MV-4-11 (cell line): ENCODE measurements around the gene VAV2.
"Not testable (repeated sequence)": the region's sequence is repeated elsewhere in the genome, so short reads cannot be mapped to it uniquely, and the experiment has no call there.

Experiments
- DNase-seq: peaks from one replicate; lab custom pipeline; 2025; lab: John Stamatoyannopoulos, UW

VAV2 gene

GRCh38 chr9:133996531-133997520 is 4.7 kb upstream of the VAV2 start:
- DNase-seq, result no peak

GRCh38 chr9:133995012-133995896 is 3.1 kb upstream of the VAV2 start:
- no peak for DNase-seq

- DNase-seq, result peak; percentile 46
Observed at GRCh38 chr9:133994353-133995011, 2.4 kb upstream of the VAV2 start.

GRCh38 chr9:133993635-133994253 is 1.6 kb upstream of the VAV2 start:
- DNase-seq, result no peak

GRCh38 chr9:133992780-133993634 is 883 bp upstream of the VAV2 start:
- DNase-seq, result peak; percentile 74

- no peak for DNase-seq
Observed at GRCh38 chr9:133991214-133991921, 756 bp downstream of the VAV2 start.

GRCh38 chr9:133990366-133991213 is 1.5 kb downstream of the VAV2 start:
- DNase-seq, result no peak

- no peak for DNase-seq
Observed at GRCh38 chr9:133989625-133990365, 2.3 kb downstream of the VAV2 start.

- DNase-seq, result not testable (repeated sequence)
Observed at GRCh38 chr9:133988771-133989170, 3.4 kb downstream of the VAV2 start.

- no peak for DNase-seq
Observed at GRCh38 chr9:133987946-133988665, 4.0 kb downstream of the VAV2 start.

- no peak for DNase-seq
Observed at GRCh38 chr9:133987446-133987788, 4.7 kb downstream of the VAV2 start.

GRCh38 chr9:133986774-133987445 is 5.2 kb downstream of the VAV2 start:
- DNase-seq, result no peak

- DNase-seq, result no peak
Observed at GRCh38 chr9:133986061-133986460, 6.1 kb downstream of the VAV2 start.

- DNase-seq, result no peak
Observed at GRCh38 chr9:133982971-133983720, 9.0 kb downstream of the VAV2 start.

- no peak for DNase-seq
Observed at GRCh38 chr9:133981958-133982681, 10.0 kb downstream of the VAV2 start.

GRCh38 chr9:133981589-133981957 is 10.6 kb downstream of the VAV2 start:
- DNase-seq, result no peak
